OCI-LY3 (cell line): ENCODE results near the gene BUB3.

ENCODE experiments used
- CTCF ChIP-seq: fragments of 200-600, 300-600 bp; sonication (generic); IDR thresholded peaks from 2 replicates; pipeline ENCODE4 v1.5.1; 2014; ENCODE audit warnings: antibody characterized with exemption, low read length, low read depth
- EZH2phosphoT487 ChIP-seq: fragments of 200-600 bp; shearing (Covaris generic); IDR thresholded peaks from 2 replicates; pipeline ENCODE4 v1.6.1; 2018; ENCODE audit warnings: antibody characterized with exemption, mixed run types, low read depth

DNA sequence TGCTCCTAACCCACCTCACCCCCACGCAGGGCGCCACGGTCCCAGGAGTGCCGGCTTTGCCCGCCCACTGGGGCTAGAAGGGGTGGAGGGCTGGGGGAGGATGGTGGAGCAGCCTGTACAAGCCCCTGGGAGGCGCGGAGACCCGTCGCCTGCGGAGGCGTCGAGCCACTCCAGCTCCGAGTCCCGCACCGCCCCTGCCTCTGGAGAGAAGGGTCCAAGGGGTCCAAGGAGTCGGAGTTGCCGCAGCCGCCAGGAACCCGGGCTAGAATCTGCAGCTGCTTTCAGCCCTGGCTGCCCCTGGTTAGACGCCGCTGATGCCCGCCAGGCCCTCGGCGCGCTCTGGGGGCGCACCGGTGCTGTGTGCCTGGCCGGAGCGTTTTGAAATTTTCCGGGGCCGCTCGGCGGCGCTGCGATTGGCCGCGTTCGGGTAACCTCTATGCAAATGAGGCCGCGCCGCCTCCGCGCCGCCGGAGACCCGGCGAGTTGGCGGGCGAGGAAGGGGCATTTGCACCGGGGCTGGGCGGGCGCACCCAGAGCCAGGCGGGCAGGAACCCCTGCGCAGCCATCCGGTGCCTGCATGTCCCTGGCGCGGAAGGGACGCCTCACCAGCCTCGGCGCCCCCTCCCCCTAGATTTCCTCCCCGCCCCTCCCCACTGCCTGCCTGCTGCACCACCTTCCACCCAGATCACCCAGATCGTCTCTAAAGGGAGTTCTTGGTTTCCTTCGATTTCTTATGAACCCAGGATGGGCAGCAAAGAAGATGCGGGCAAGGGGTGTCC is 6.4 kb upstream of the BUB3 start, which contains the start of gene HMX2:
- TF ChIP-seq CTCF (no peak), EZH2phosphoT487 (no peak)
